ENCODE measurements around the gene SH2D7. TPM values are rescaled to one million over a fixed set of nuclear protein-coding genes. Genes with fewer than 3 reads are reported as not detected.
"Not testable (repeated sequence)": the region's sequence is repeated elsewhere in the genome, so short reads cannot be mapped to it uniquely, and the experiment has no call there.

Gene SH2D7
- total RNA-seq, 1 experiment from 2014 or later = not detected

DNA sequence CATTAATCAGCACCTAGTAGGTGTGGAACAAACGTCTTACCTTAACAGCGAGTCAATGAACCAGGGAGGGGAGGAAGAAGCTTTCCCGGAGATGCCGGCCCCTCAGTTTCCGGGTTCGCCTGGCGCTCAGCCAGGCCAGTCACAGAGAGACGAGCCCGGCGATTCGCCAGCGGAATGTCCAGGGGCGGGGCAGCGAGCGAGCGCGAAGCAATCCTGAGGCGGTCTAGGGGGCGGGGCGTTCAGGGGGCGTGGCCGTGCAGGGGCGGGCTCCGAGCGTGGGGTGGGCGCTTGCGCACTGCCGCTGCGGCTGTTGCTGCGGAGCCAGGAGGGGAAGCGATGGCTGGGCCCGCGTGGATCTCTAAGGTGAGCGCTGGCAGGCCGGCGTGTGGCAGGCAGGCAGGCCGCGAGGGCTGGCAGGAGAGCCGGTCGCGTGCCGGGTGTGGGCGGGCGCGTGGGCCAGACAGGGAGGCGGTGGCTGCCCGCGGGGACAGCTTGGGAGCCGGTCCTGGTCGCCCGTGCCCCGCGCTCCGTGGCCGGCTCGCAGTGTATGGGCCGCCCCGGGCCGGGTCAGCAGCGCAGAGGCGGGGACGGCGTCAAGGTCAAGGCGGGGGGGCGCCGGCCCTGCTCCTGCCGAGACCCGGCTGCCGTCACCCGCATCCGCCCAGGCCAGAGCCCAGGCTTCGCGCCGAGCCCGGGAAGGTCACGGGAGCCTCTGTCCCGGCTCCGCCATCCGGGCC, 56.9 kb downstream of the SH2D7 start, which contains the start of gene IDH3A:
IDH3A (plus strand) TSS at position 295 of the 737 bp plus-strand sequence; CDS start at position 337, 42 bp downstream.
- Histone ChIP-seq H3K27me3 (ENCODE audit: insufficient read depth, low read depth) (no peaks in the 10 kb centered on the region), H3K4me2 (peak within 1 kb of the TSS; percentile 93), H3F3A (ENCODE audit: insufficient read depth, low read depth) (peaks cover 12% of the 10 kb centered on the region; the same call in 1 of the 2 replicates), H3K4me3 (peak within 1 kb of the TSS; percentile 90), H3K9me3 (ENCODE audit: insufficient read depth, low read depth) (no peaks in the 10 kb centered on the region), H3K4me1 (replicated peaks; ENCODE audit: insufficient read depth) (peaks cover 20% of the 10 kb centered on the region), H2AFZ (peak within 1 kb of the TSS; percentile 95), H3K27ac (peak within 1 kb of the TSS; percentile 52), H3K79me2 (ENCODE audit: low read depth) (peaks cover 30% of the 10 kb centered on the region), H3K36me3 (ENCODE audit: low read depth) (no peaks in the 10 kb centered on the region), H3K9me2 (ENCODE audit: insufficient read depth) (no peaks in the 10 kb centered on the region), H4K20me1 (ENCODE audit: insufficient read depth) (0 out of 2 replicates have a peak, but pooled peaks cover 5% of the 10 kb centered on the region)
- TF ChIP-seq EZH2 (IDR thresholded peaks at IDR 0.05; ENCODE audit: low read depth) = no peak
- TF ChIP-seq, protein P1, sequence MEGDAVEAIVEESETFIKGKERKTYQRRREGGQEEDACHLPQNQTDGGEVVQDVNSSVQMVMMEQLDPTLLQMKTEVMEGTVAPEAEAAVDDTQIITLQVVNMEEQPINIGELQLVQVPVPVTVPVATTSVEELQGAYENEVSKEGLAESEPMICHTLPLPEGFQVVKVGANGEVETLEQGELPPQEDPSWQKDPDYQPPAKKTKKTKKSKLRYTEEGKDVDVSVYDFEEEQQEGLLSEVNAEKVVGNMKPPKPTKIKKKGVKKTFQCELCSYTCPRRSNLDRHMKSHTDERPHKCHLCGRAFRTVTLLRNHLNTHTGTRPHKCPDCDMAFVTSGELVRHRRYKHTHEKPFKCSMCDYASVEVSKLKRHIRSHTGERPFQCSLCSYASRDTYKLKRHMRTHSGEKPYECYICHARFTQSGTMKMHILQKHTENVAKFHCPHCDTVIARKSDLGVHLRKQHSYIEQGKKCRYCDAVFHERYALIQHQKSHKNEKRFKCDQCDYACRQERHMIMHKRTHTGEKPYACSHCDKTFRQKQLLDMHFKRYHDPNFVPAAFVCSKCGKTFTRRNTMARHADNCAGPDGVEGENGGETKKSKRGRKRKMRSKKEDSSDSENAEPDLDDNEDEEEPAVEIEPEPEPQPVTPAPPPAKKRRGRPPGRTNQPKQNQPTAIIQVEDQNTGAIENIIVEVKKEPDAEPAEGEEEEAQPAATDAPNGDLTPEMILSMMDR (conservative IDR thresholded peaks at IDR 0.05) = no peak
- CTCF ChIA-PET = interaction anchor here (0.5 to 0.9 kb wide), 2 partner anchors 40 to 150 kb away, joined by 4 read pairs; partner anchors contain the start of gene SKIC8
- DNase-seq = peak; percentile 84 to 98
- intact Hi-C loops (cut with micrococcal nuclease; ENCODE audit: unreplicated experiment) = loop anchor here (1.0 kb wide), 1 partner anchor 15 kb away; no protein-coding TSS in a partner anchor
- POLR2A ChIA-PET (ENCODE audit: unreplicated experiment) = interaction anchor here (0.6 to 0.7 kb wide), 2 partner anchors 67 to 84 kb away, joined by 5 read pairs; no protein-coding TSS in a partner anchor
- BruUV-seq (replicated peaks) = no TSS peak

DNA sequence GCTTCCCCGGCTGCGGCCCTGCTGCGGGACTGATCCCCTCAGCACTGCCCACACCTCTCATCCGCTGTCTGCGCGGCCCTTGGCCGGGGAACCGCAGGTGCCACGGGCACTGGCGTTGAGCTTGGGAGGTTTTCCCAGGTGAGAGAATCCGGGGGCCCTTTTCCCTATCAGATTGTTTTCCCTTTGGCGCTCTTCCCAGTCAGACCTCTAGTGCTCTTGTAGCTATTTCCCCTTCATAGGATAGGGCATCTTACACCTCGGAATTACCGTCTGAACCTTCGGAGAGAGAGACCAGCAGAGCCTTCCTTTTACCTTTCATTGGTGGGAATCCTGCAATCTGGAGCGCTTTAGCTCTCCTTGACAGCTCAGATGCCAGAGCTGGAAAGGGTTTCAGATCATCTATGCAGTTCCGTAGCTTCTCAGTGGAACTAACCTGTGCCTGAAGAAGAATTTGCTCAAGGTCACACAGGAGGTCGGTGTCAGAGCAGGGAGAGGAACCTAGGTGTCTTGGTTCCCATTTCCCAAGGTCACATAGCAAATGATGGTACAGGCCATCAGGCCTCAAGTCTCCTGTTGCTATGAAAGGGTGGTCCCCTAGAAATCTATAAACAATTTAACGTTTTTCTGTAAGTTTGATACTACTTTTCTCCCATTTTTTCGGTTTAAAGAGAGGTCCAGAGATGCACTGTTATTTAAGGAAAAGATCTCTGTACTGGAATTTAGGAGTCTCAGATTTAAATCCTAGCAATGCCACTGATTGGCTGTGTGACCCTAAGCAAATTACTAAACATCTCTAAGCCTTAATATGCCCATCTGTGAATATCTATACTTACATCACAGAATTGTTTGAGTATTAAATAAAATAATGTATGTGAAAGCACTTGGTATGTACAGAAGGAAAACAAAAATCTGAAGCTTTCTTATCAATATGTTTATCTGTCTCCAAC, 57.7 kb downstream of the SH2D7 start:
- Histone ChIP-seq H3K27ac (no peak overlapping the region), H3K9me3 (ENCODE audit: insufficient read depth, low read depth) (no peaks in the 10 kb centered on the region), H3K9me2 (ENCODE audit: insufficient read depth) (no peaks in the 10 kb centered on the region), H3K27me3 (ENCODE audit: insufficient read depth, low read depth) (no peaks in the 10 kb centered on the region), H2AFZ (peak overlapping the region; percentile 87), H3K4me2 (peak overlapping the region; percentile 93), H3K4me3 (peak overlapping the region; percentile 90), H3K36me3 (ENCODE audit: low read depth) (no peaks in the 10 kb centered on the region), H3F3A (ENCODE audit: insufficient read depth, low read depth) (peaks cover 12% of the 10 kb centered on the region; the same call in 1 of the 2 replicates), H3K79me2 (ENCODE audit: low read depth) (peaks cover 30% of the 10 kb centered on the region), H3K4me1 (replicated peaks; ENCODE audit: insufficient read depth) (peaks cover 20% of the 10 kb centered on the region), H4K20me1 (ENCODE audit: insufficient read depth) (0 out of 2 replicates have a peak, but pooled peaks cover 5% of the 10 kb centered on the region)
- intact Hi-C loops (cut with micrococcal nuclease; ENCODE audit: unreplicated experiment) = loop anchor here (1.0 kb wide), 1 partner anchor 16 kb away; no protein-coding TSS in a partner anchor
- no peak for TF ChIP-seq EZH2 (IDR thresholded peaks at IDR 0.05; ENCODE audit: low read depth)
- no peak for DNase-seq
- BruUV-seq (replicated peaks) = no TSS peak
- CTCF ChIA-PET = interaction anchor here (0.5 to 0.6 kb wide), 2 partner anchors 15 to 41 kb away, joined by 4 to 9 read pairs; no protein-coding TSS in a partner anchor
- POLR2A ChIA-PET (ENCODE audit: unreplicated experiment) = interaction anchor here (0.6 kb wide), 1 partner anchor 68 kb away, joined by 5 read pairs; no protein-coding TSS in a partner anchor

DNA sequence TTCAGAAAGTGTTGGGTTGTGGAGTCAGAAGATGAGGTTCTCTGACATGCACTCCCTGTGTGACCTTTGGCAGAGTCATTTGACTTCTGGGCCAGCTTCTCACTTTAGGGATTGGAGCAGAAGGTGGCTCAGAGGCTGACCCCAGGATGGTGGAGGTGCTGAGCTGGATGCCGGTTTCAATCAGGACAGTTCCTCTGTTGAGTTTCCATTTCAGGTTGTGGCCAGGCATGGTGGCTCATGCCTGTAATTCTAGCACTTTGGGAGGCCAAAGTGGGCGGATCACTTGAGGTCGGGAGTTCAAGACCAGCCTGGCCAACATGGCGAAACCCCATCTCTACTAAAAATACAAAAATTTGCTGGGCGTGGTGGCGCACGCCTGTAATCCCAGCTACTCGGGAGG, 58.7 kb downstream of the SH2D7 start:
- DNase-seq; H4K20me1 ChIP-seq (ENCODE audit: insufficient read depth); H3K27me3 ChIP-seq (ENCODE audit: insufficient read depth, low read depth); CTCF ChIA-PET; intact Hi-C loops (cut with micrococcal nuclease; ENCODE audit: unreplicated experiment); H3K27ac ChIP-seq; H3K9me3 ChIP-seq (ENCODE audit: insufficient read depth, low read depth); POLR2A ChIA-PET (ENCODE audit: unreplicated experiment); H3K4me3 ChIP-seq; H3K36me3 ChIP-seq (ENCODE audit: low read depth); H3K9me2 ChIP-seq (ENCODE audit: insufficient read depth); H2AFZ ChIP-seq: not testable (repeated sequence)
- Histone ChIP-seq H3K79me2 (ENCODE audit: low read depth) (peaks cover 30% of the 10 kb centered on the region), H3K4me1 (replicated peaks; ENCODE audit: insufficient read depth) (peaks cover 23% of the 10 kb centered on the region), H3K4me2 (peak overlapping the region; percentile 93), H3F3A (ENCODE audit: insufficient read depth, low read depth) (peaks cover 16% of the 10 kb centered on the region; the same call in 1 of the 2 replicates)
- BruUV-seq (replicated peaks) = TSS peak; percentile 36

Other genes with a start within 250 kb of the SH2D7 start
- 27.7 and 28.3 TPM in 2 replicates for gene TBC1D2B, start 14.8 kb upstream of the SH2D7 start, total RNA-seq (2021)
- 5.6 and 5.8 TPM in 2 replicates for gene CIB2, start 38.9 kb downstream of the SH2D7 start, total RNA-seq (2021)
- 64.8 and 67.8 TPM in 2 replicates for gene IDH3A, start 56.8 kb downstream of the SH2D7 start, total RNA-seq (2021)
- 0.48 and 1.2 TPM in 2 replicates for gene ACSBG1, start 142.0 kb downstream of the SH2D7 start, total RNA-seq (2021)
- 0.33 and 0.35 TPM in 2 replicates for gene DNAJA4, start 172.0 kb downstream of the SH2D7 start, total RNA-seq (2021)
- 44.5 and 47.7 TPM in 2 replicates for gene SKIC8, start 207.0 kb downstream of the SH2D7 start, total RNA-seq (2021)
- gene CRABP1, start 247.8 kb downstream of the SH2D7 start, total RNA-seq (2021) = not detected in 2 replicates